Measurements from ENCODE around the gene EPHA3.

DNA sequence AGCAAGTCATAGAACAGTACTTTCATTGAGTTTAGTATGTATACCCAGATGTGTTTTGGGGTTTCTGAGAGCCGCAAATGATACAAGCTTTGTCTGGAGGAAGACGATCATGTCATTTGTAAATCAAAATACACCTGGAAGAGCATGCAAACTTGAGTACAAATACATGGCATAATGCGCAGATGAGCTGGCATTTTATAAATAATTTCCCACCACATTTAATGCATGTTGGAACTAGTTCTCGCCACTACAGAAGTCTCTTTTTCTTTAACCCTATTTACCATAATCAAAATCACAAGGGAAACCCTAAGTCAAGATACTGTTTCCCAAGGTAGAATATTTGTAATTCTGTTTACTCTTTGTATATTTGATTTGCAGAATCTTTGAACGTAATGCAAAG, 318.6 kb downstream of the EPHA3 start:
- TF ChIP-seq, protein P1, sequence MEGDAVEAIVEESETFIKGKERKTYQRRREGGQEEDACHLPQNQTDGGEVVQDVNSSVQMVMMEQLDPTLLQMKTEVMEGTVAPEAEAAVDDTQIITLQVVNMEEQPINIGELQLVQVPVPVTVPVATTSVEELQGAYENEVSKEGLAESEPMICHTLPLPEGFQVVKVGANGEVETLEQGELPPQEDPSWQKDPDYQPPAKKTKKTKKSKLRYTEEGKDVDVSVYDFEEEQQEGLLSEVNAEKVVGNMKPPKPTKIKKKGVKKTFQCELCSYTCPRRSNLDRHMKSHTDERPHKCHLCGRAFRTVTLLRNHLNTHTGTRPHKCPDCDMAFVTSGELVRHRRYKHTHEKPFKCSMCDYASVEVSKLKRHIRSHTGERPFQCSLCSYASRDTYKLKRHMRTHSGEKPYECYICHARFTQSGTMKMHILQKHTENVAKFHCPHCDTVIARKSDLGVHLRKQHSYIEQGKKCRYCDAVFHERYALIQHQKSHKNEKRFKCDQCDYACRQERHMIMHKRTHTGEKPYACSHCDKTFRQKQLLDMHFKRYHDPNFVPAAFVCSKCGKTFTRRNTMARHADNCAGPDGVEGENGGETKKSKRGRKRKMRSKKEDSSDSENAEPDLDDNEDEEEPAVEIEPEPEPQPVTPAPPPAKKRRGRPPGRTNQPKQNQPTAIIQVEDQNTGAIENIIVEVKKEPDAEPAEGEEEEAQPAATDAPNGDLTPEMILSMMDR (IDR thresholded peaks at IDR 0.05; ENCODE audit: extremely low read depth in 1 of 2, insufficient read depth in 1 of 2, low read depth in 1 of 2, low read length in 2 of 2), result no peak
- TF ChIP-seq POLR2A (IDR thresholded peaks at IDR 0.05; ENCODE audit: low read depth, low read length) (no peak), POLR2AphosphoS5 (IDR thresholded peaks at IDR 0.05; ENCODE audit: insufficient read depth, low read depth, low read length) (no peak), FOS (IDR thresholded peaks at IDR 0.05; ENCODE audit: borderline replicate concordance, insufficient read depth, low read length) (no peak)
- TF ChIP-seq, protein P2, sequence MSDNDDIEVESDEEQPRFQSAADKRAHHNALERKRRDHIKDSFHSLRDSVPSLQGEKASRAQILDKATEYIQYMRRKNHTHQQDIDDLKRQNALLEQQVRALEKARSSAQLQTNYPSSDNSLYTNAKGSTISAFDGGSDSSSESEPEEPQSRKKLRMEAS (IDR thresholded peaks at IDR 0.05; ENCODE audit: insufficient read depth, insufficient read length), result no peak
